Hippocampal formation (tissue), 2 donors: ENCODE data around the gene UNCX.

ENCODE experiments used
- DNase-seq, 2 donors: peaks; one replicate each; lab custom pipeline; 2025; lab: John Stamatoyannopoulos, UW

Gene UNCX

DNA sequence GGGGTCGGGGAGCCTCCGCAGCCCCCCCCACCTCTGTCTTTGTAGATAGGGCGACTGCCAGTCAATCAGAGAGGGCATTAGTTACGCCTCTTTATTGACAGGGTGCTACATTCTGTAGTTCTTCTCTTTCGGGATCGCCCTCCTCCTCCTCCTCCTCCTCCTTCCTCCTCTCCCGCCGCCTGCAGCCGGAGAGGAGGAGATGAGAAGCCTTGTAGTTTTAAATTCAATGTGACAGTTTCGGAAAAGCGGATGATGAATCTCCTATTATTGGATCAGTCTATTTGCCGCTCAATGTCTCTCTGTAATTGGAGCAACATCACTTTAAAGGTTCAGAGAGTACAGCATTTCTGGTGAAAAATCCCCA lies 587 bp upstream of the UNCX start:
- DNase-seq: no peak

DNA sequence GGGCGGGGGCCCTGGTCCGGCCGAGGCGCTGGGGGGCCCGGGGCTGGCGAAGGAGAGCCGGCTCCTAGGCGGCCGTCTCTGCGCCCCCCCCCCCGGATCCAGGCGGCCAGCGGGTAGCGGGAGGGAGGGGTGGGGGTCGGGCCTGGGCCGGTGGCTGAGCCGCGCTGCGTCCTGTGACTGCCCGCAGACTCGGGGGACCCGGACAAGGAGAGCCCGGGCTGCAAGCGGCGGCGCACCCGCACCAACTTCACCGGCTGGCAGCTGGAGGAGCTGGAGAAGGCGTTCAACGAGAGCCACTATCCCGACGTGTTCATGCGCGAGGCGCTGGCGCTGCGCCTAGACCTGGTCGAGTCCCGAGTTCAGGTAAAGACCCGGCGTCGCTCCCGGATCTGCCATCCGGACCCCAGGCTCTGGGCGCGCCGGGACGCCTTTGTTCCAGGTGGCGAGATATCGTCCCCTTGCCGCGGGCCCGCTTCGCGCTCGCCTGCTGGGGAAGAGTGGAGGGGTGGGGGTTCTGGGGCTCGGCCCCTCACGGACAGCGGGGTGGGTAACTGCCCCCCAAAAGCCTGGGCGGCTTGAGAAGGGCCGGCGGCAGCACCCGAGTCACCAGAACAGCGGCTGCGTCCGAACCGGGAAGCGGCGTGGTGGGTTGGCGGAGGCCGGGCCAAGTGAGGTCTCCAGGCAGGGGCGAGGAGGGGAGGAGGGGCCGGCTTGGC lies 819 bp downstream of the UNCX start:
- DNase-seq: no peak

DNA sequence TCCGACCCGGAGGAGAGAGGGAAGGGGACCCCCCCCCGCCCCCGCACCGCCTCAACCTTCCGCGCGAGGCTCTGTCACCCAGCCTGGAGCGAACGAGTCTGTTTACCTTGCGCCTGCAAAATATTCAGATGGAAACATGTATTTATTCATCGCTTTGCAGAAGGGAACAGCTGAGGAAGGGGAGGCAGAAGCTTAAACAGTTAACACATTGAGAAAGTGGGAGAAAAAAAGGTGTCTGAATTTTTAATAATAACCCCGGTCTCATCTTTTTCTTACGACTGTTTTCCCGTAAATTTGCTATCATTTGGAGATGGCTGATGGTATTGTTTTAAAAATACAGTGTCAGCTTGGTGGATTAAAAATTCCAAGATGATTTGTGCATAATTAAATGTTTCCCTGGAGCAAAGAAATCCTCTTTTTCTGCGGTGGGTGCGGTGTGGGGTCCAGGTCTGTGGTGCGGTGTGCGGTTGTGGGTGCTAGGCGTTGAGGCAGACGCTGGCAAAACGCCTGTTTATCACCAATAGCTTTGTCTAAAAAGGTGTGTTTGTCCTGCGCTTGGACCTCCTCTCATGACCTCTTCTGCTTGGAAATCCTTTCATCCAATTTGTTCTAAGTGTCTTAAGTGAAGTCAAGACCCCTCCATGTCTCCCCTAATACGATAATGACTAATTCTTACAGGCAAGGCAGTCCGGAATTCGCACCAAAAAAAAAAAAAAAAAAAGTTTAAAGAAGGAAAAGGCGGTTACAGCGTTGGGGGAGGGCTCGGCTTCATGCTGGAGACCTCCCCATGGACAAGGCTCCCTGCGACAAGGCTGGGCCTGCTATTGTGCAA lies 1.6 kb downstream of the UNCX start:
- no peak for DNase-seq

DNA sequence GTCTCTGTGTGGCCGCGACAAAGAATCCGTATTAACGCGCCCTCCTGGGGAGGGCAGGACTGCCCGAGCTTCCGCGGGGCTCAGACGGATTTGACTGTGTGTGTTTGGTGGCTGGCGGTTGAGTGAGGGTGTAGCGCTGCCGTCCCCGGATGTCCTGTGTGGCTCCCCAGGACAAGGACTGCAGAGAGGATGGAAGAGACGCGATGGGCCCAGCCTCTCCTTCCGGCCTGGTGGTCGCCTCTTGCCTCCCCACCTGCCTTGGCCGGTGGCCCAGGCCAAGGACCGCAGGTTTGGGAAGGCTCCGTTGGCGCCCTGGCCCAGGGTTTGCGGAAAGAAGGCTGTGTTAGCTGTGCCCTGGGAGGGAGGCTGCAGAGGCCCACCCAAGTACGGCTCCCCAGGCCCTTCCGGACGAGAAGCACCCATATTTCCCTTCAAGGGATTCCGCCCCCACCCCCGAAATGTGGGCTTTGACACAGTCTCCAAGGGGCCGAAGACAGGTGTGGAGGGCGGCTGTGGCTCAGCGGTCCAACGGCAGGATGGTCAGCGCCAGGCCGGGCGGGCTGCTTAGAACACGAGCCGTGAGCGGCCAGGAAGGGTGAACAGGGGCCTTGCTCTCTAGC lies 2.3 kb downstream of the UNCX start:
- DNase-seq: no peak

DNA sequence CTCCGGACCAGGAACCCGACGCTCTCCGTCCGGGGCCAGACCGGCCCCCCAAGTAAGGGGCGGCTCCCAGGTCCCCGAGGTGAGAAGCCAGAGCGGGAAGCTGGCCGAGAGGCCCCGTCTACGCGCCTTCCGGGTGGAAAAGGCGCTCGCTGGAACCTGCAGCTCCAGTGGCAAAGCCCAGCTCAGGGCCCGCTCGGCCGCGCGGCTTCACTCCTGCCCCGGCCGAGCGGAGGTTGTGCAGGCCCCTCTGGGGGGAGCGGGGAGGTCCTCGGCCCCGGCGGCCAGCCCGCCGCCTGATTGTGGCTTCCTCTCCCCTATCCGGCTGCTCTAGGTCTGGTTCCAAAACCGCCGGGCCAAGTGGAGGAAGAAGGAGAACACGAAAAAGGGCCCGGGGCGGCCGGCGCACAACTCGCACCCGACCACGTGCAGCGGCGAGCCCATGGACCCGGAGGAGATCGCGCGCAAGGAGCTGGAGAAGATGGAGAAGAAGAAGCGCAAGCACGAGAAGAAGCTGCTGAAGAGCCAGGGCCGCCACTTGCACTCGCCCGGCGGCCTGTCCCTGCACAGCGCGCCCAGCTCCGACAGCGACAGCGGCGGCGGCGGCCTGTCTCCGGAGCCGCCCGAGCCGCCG lies 2.9 kb downstream of the UNCX start:
- no peak for DNase-seq

DNA sequence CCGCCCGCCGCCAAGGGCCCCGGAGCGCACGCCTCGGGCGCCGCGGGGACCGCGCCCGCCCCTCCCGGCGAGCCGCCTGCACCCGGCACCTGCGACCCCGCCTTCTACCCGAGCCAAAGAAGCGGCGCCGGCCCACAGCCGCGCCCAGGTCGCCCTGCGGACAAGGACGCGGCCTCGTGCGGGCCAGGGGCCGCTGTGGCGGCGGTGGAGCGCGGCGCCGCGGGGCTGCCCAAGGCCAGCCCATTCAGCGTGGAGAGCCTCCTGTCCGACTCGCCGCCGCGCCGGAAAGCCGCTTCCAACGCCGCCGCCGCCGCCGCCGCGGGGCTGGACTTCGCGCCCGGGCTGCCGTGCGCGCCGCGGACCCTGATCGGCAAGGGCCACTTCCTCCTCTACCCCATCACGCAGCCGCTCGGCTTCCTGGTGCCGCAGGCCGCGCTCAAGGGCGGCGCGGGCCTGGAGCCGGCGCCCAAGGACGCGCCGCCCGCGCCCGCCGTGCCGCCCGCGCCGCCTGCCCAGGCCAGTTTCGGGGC lies 3.5 kb downstream of the UNCX start:
- no peak for DNase-seq

DNA sequence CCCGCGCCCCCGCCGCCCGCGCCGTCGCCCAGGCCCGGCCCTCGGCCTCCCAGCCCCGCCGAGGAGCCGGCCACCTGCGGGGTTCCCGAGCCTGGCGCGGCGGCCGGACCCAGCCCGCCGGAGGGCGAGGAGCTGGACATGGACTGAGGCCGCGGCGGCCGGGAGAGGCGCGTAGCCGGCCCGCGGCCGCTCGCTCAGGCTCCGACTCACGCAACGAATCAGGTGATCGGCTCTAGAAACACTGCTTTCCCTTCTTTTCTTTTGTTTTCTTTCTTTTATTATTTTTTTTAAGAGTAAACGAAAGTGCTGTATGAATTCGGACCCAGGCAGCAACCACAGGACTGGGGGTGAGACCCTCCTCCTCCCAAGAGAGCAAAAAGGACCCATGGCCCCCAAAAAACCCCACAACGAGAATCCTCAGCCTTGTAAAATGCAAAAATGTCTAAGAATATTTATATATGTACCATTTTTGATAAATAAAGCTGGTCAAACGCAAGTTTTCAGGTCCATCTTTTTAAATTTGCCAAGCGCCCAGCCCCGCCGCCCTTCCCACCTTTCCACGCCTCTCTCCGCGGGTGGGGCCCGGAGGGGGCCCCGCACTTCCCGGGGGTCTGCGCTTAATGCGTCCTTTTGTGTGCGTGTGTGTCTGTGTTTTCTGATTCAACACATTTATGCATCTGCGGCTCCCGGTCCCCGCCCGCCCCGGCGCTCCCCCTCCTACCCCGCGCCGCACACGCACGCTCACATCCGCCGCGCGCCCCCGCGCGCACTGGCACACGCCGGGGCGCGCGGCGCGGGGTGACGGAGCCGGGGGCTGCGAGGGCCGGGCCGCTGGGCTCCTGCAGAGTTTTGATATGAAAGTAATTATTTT lies 4.4 kb downstream of the UNCX start:
- DNase-seq: no peak

DNA sequence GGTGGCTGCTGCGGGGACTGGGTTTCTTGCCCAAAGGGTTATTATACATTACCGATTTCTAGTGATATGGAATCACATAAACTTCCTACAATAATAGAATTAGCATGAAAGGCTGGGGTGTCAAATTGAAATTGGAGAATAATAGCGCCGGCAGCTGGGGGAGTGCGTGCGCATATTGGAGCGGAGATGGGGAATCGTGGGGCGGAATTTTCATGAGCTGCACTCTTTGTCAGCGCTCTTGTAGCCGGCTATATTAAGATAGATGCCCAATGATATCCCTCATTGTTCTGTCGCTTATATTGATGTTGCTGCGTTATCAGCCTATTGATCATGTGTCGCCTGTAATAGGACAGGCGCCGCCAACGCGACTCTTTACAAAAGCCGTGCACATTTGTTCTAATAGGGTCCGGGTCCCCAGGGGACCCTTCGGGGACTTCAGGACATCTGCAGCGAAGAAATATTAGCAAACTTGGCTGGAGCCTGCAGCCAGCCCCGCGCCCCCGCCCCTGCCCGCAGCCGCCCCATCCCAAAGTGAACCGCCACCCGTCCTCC lies 5.1 kb downstream of the UNCX start:
- DNase-seq: no peak

DNA sequence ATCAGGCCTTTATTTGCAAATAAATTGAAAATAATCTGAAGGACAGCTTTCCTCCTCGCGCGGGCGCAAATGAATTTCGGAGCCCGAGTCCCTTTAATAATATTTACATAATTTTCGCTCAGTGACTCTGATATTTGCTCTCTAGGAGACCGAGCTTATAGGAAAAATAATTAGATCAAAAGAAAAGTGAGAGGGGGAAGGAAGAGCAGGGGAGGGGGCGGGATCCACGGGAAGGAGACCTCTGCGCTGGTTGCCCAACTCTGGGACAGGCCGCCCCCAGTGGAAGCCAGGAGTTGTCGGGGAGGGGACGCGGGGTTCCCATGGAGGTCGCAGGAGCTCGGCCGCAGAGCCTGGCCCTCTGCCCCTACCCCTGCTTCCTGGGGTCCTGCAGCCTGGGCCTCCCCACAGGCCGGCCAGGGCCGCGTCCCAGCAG lies 5.8 kb downstream of the UNCX start:
- DNase-seq: no peak

DNA sequence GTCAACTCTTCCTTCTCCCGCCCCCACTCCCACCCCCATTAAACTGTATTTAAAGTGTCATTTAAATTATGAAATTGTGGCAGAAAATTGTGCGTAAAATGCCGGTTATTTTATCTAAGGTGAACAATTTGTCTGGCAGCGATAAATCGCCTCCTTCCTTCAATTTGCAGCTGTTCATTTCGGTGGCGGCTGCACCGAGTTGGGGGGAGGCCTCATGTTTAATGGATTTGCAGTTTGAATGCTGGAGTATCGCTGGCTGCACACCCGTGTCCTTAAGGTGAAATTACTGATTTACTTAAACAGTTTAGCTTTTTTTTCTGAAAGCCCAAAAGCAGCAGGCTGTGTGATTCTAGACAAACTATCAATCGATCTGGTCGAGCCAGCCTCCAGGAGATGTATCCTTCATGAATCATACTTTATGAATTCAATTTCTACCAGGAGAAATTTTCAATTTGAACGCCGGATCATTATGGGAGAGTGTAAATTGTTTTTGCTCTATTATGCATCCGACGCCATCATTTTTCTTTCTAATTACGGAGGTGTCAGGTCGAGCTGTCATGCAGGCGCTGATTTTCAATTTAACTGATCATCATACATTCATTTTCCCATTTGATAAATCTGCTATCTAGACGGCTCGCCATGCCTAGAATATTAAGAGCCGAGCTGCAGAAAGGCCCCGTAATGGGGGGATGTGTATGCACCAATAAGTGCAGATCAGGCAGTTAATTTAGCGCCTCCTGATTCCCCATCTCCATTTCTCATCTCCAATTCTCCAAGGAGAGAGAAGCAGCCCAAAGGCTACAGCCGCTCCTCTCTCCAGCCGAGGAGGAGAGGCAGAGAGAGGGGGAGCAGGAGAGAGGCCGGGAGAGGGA lies 6.5 kb downstream of the UNCX start:
- no peak for DNase-seq

DNA sequence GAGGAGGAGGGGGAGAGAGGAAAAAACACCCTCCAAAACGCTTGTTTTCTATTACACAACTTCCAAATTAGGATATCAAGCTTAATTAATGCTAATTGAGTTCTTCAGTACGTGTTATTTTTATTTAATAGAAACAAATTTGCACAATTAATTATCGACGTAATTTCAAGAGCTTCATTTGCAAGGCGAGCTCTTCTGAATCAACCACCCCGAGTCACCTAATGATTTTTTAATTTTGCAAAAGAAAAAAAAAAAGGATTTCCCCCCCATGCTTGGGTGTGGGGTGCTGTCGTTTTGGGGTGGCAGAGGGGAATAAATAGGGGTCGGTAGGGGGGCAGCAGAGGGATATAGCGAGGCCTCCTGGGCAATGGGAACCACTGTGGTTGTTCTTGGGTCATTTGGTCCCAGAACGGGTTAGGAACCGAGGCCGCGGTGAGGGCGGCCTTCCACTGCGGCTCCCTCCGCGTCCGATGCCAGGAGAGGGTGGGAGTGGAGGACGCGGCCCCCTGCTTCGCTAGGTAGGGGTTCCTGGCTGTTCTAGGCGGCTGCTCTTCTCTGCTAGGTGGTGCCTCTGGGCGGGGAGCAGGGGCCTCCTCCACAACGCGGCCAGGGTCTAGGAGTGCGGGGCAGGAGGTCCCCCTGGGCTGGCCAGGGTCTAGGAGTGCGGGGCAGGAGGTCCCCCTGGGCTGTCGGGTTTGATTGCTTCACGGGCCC lies 7.3 kb downstream of the UNCX start:
- no peak for DNase-seq

DNA sequence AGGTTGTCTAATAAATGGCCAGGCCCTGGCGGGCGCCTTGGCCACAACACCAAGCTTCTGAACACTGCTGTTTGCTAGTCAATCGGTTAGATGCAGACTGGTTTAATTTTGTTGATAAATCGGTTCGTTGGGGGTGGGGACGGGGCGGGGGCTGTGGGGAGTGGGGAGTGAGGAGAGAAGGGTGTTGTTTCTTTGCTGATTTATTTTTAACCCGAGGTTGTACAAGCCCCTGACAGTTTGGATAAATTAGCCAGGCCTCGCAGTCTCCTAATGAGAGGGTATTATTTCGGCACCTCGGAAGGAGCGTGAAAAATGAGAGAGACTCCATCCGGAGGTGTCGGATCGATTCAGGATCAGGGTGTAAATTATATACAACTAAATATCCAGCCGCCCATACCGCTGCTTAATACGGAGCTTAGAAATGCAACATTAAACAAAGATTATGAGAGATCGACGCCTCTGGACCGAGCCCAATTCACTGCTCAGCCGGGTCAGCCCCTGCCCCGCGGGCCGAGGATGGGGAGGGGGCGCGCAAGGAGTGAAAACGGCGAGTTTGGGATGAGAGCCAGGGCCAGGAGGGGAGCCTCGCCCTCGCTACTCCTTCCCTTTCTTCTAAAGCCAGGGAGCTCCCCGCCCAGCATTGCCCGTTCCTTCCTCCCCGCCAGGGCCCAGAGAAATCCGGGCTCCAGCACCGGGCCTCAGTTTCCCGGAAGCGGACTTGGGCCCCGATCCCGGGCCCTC lies 8.0 kb downstream of the UNCX start:
- no peak for DNase-seq

DNA sequence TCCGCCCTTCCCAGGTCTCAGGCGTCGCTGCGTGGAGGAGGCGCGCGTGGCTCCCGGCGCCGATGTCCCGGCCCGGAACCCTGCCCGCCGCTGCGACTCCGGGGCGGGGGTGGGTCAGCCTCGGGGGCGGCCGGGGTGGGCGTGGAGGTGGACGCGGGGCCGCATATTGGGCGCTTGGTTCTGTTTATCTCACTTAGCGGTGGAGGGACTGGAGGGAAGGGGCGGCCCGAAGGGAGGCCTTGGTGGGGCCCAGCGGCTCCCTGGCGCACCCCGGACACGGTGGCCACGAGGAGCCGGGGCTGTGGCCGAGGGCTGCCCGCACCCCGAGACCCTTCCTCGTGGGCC lies 8.6 kb downstream of the UNCX start:
- DNase-seq: no peak

DNA sequence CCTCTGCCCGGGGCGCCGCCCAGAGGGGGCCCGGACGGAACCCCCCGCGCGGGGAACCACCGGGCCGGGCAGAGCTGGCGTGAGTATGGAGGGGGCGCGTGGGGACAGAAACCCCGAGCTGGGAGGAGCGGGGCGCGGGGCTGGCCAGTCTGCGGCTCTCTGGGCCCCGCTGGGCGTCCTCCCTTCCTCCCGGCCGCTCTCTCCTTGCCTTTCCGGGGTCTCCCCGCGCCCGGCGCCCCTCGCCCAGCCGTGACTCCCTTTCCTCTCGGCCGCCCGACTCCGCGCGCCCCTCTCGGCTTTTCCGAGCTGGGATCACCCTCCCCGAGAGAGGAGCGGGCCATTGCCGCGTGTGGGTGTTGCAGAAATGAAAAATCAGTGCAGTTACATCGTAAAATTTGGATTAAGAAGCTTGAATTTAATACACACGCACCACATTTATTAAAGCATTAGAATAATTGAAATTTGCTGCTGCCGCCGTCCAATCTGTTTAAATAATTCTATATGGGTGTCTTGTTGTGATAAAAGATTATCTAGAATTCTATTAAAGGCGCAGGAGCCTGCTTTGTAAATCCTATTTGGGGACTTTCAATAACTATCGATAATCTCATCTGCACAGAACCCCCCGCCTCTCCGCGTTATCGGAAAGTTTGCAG lies 9.1 kb downstream of the UNCX start:
- DNase-seq: no peak

DNA sequence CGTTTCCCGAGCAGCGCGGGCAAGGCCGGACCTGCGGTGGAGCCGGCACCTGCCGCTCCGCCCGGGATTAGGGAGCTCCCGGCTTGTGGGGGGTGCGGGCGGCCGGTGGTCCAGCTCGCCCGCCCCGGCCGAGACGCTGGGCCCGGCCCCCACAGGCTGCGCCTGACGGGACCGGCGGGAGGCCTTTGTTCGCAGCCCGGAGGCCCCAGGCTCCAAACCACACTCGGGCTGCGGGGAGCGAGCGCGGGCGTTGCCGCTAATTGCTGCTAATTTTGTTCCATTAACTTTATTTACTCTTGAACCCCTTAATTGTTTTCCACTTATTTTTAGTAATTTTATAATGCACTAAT lies 9.6 kb downstream of the UNCX start:
- no peak for DNase-seq

DNA sequence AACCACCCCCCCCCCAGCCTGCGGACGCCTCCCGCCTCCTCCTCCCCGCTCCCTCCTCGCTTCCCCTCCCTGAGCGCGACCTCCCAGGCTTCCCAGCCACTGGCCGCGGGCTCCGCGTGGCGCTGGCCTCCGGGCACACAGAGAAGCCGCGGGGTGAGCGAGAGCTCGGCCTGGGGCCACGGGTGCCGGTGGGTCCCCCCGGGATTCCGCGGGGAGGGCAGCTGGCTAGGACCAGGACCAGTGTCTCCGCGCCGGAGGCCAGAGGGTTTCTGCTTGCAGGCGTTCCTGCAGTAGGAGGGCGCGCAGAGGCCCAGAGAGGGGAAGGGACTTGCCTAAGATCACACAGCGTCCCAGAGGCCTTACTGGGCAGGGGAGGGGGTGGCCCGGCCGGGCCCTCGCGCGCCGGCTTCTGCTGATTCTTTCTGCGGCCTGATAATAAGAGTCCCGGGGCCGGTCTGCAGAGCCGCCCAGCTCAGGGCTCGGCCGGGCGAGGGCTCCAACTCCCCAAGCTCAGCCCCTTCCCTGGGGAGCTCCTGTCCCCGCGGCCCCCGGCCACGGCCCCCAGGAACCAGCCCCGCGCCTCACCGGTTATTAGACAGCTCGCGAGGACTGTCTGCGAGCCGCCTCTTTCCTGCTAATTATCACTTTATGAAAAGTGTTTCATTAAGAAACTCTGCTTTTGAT lies 10.1 kb downstream of the UNCX start:
- DNase-seq: no peak

DNA sequence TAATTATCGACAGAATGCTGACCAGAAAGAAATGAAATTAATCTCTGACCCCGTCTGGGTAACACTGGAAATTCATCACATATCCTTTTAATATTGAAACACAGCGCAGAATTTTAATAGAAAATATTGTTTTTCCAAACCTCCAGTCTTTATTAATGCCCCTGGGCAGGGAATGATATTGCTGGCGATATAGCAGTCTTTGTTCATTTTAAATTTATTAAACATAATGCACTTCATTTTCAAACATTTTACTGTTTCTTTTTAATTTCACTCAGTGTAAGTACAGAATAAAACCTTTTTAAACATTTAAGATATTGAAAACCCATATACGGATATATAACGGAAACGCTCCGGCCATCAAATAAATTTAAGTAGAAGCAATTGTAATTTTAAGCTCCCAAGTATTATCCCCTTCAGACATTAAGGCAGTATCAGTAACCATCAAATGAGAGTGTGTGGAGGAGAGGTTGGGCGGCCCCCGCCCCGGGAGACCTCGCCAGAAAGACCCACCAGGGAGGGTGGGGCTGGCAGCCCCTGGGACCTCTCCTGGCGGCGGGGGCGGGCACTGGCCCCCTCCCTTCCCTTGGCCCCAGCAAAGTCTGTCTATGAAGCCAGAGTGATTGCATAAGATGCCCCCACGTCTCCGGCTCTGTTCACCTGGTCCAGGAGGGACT lies 10.8 kb downstream of the UNCX start:
- DNase-seq: no peak
